Brain microvascular endothelial cell (primary cell): ENCODE data around the gene TMEM63A.

Experiments
- DNase-seq: peaks from one replicate; pipeline ENCODE4 v3.0.0-alpha.2; 2020
- H3K27ac ChIP-seq: fragments of 250-450 bp; sonication (Bioruptor Pico); 2 replicates; pipeline ENCODE4 v1.5.1; 2020; ENCODE audit warnings: mild to moderate bottlenecking, moderate library complexity
- H3K27me3 ChIP-seq: fragments of 250-450 bp; sonication (Bioruptor Pico); replicated peaks from 2 replicates; pipeline ENCODE4 v1.5.1; 2020; ENCODE audit warnings: mild to moderate bottlenecking
- H3K36me3 ChIP-seq: fragments of 250-450 bp; sonication (Bioruptor Pico); replicated peaks from 2 replicates; pipeline ENCODE4 v1.5.1; 2020; ENCODE audit warnings: mild to moderate bottlenecking
- H3K4me3 ChIP-seq: 2 replicates; pipeline ENCODE4 v1.5.1; 2011; ENCODE audit warnings: low read depth, mild to moderate bottlenecking, control low read depth, low read length, moderate library complexity
- in situ Hi-C: cut with HindIII; loops from 2 replicates; pipeline ENCODE4 v1.10.0; 2017; ENCODE audit warnings: low sequenced_read_pairs, low pct_ligation_motif_present
- TF ChIP-seq, protein P1 (sequence below): IDR thresholded peaks from 2 replicates; pipeline ENCODE4 v1.5.1; 2011; ENCODE audit warnings: low read depth, mild to moderate bottlenecking, moderate library complexity, low read length, control low read depth, inconsistent platforms; ENCODE audit errors: missing control alignments

TMEM63A gene

DNA sequence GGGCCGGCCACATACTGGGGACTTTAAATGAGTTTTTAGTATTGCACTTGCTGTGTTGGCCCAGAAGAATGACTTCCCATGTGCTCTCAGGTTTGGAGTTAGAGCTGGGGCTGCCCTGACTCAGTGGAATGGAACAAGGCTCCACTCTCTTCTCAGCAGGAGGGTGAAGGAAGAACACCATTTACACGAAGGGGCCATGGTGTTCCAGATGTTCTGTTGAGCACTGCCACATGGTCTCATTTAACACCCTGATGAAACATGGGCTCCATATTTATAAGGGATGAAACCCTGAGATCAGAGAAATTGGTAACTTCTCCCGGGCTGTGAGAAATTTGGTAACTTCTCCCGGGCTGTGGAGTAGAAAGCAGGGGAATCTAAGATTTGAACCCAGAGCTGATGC lies 36.1 kb upstream of the TMEM63A start:
- Histone ChIP-seq H3K36me3 (peaks cover 30% of the 10 kb centered on the region), H3K4me3 (no peak overlapping the region)

DNA sequence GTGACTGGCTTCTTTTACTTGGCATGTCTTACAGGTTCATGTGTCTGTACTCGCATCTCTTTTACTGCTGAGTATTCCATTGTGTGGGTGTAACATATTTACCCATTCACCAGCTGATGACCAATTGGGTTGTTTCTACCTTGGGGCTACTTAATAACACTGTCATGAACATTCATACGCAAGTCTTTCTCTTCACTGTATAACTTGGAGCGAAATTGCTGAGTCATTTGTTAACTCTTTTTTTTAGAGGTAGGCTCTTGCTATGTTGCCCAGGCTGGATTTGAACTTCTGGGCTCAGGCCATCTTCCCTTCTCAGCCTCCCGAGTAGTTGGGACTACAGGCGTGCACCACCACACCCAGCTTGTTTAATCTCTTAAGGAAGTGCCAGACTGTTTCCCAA lies 35.4 kb upstream of the TMEM63A start:
- Histone ChIP-seq H3K4me3 (no peak overlapping the region), H3K27ac (no peak overlapping the region), H3K36me3 (peaks cover 30% of the 10 kb centered on the region), H3K27me3 (no peaks in the 10 kb centered on the region)
- in situ Hi-C loops = no loop called here
- TF ChIP-seq, protein P1, sequence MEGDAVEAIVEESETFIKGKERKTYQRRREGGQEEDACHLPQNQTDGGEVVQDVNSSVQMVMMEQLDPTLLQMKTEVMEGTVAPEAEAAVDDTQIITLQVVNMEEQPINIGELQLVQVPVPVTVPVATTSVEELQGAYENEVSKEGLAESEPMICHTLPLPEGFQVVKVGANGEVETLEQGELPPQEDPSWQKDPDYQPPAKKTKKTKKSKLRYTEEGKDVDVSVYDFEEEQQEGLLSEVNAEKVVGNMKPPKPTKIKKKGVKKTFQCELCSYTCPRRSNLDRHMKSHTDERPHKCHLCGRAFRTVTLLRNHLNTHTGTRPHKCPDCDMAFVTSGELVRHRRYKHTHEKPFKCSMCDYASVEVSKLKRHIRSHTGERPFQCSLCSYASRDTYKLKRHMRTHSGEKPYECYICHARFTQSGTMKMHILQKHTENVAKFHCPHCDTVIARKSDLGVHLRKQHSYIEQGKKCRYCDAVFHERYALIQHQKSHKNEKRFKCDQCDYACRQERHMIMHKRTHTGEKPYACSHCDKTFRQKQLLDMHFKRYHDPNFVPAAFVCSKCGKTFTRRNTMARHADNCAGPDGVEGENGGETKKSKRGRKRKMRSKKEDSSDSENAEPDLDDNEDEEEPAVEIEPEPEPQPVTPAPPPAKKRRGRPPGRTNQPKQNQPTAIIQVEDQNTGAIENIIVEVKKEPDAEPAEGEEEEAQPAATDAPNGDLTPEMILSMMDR = no peak
- DNase-seq = no peak

More for the DNA sequence above, 36.1 kb upstream of the TMEM63A start:
- no peak for DNase-seq
- in situ Hi-C loops = no loop called here
- no peaks in the 10 kb centered on the region for H3K27me3 ChIP-seq
- TF ChIP-seq, protein P1 = no peak
- no peak overlapping the region for H3K27ac ChIP-seq

DNA sequence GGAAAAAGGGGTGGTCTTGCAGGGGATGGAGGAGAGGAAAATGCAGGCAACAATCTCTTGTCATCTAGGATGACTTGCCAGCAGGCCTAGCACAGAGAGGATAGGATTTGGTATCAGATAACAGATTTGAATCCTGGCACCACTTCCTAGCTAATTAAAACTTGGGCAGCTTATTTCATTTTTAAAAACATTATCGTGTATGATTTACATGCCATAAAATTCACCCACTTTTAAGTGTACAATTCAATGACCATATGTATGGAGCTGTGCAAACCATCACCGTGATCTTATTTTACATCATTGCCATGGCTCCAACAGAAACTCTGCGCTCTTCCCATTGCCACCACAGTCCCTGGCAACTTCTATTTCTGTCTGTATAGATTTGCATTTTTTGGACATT lies 34.9 kb upstream of the TMEM63A start:
- TF ChIP-seq, protein P1 = no peak
- Histone ChIP-seq H3K36me3 (peaks cover 30% of the 10 kb centered on the region), H3K27ac (no peak overlapping the region), H3K4me3 (no peak overlapping the region), H3K27me3 (no peaks in the 10 kb centered on the region)
- in situ Hi-C loops = no loop called here
- no peak for DNase-seq

DNA sequence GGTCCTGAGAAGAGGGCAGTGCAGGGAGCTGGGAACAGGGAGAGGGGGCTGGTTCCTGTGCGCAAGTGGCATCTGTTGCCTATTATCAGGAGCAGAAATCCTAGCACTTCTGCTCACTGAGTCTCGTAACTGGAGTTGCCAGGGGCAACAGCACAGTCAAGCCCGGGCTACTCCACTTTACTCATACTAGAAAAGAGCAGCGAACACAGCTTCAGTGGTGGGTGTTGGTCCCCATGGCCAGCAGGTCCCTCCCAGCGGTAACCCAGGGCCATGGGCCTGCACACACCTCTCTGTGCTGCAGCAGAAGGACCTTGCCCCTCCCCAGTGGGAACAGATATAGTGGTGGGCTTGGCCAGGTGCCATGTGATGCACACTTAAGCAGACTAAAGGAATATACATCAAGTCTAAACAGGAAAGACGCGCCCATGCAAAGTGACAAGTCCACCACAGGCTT lies 33.4 kb upstream of the TMEM63A start:
- no peak for DNase-seq
- Histone ChIP-seq H3K4me3 (no peak overlapping the region), H3K27me3 (no peaks in the 10 kb centered on the region), H3K27ac (no peak overlapping the region), H3K36me3 (peaks cover 17% of the 10 kb centered on the region)
- TF ChIP-seq, protein P1 = no peak
- in situ Hi-C loops = no loop called here

DNA sequence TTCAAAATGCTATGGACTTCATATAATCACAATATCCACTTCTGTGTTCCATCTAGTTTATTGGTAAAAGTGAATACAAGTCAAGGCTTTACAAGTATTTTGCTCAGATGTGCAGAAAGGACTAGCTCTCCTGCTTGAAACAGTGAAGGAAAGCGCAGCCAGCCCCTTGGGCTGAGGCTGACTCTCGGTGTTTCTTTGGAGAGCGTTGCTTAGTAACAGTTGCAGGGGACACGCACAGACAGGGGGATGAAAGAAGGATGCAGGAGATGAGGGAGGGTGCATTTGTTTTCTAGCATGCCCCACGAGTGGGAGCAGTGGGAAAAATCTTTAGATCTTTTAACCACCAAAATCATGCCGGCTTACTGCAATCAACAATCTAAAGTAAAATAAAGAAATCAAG lies 32.8 kb upstream of the TMEM63A start:
- peaks cover 15% of the 10 kb centered on the region for H3K36me3 ChIP-seq
- in situ Hi-C loops = no loop called here
- TF ChIP-seq, protein P1 = no peak
- H3K27me3 ChIP-seq = no peaks in the 10 kb centered on the region
- no peak overlapping the region for H3K27ac ChIP-seq
- H3K4me3 ChIP-seq = no peak overlapping the region
- no peak for DNase-seq

DNA sequence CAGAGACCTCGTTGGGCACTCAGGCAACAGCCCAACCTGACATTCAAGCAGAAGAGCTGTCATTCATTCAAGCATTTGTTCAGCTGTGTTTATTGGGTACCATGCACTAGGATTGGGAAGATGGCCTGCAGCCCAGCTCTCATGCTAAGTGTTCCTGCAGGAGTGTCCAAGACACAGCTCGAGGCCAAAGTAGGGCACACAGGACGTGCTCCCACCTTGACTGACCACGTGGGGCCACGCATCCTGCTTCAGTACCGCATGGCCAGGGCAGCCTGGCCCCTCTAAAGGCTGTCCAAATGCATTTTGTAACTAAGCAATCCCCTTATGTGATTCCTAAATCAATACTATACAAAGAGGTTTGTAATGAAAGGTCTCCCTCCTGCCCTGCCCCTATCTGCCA lies 32.2 kb upstream of the TMEM63A start:
- Histone ChIP-seq H3K36me3 (peaks cover 15% of the 10 kb centered on the region), H3K4me3 (no peak overlapping the region), H3K27me3 (no peaks in the 10 kb centered on the region), H3K27ac (no peak overlapping the region)
- in situ Hi-C loops = no loop called here
- TF ChIP-seq, protein P1 = no peak
- DNase-seq = no peak
